H9 (cell line): Measurements from ENCODE around the gene TXLNB. TPM values are rescaled to one million over a fixed set of nuclear protein-coding genes. Genes with fewer than 3 reads are reported as not detected.

Experiments
- DNase-seq: peaks from one replicate; pipeline ENCODE4 v3.0.0-alpha.2; 2017
- H2AFZ ChIP-seq: one replicate; pipeline ENCODE4 v1.6.1; 2013; ENCODE audit warnings: mild to moderate bottlenecking, low read length, control low read depth, moderate library complexity
- H2AK5ac ChIP-seq: 2 replicates; pipeline ENCODE4 v1.6.1; 2013; ENCODE audit warnings: low read length, control low read depth, mixed read lengths; ENCODE audit not compliant: insufficient read length
- H2BK120ac ChIP-seq: one replicate; pipeline ENCODE4 v1.6.1; 2013; ENCODE audit warnings: low read depth, mild to moderate bottlenecking, low read length, control low read depth, inconsistent platforms; ENCODE audit not compliant: poor library complexity, severe bottlenecking
- H2BK12ac ChIP-seq: 2 replicates; pipeline ENCODE4 v1.6.1; 2013; ENCODE audit warnings: low read length, control low read depth, mixed read lengths, low read depth; ENCODE audit not compliant: insufficient read length
- H2BK15ac ChIP-seq: 2 replicates; pipeline ENCODE4 v1.6.1; 2013; ENCODE audit warnings: low read depth, low read length, control low read depth
- H2BK20ac ChIP-seq: one replicate; pipeline ENCODE4 v1.6.1; 2013; ENCODE audit warnings: low read depth, mild to moderate bottlenecking, low read length, control low read depth, inconsistent platforms; ENCODE audit not compliant: poor library complexity, severe bottlenecking
- H2BK5ac ChIP-seq: 2 replicates; pipeline ENCODE4 v1.6.1; 2013; ENCODE audit warnings: low read length, control low read depth, mixed read lengths; ENCODE audit not compliant: insufficient read length
- H3K14ac ChIP-seq: 2 replicates; pipeline ENCODE4 v1.6.1; 2013; ENCODE audit warnings: low read length, control low read depth; ENCODE audit not compliant: insufficient read depth
- H3K18ac ChIP-seq: 2 replicates; pipeline ENCODE4 v1.6.1; 2013; ENCODE audit warnings: low read depth, mild to moderate bottlenecking, mixed read lengths, low read length, control low read depth; ENCODE audit not compliant: insufficient read length
- H3K23ac ChIP-seq: 2 replicates; pipeline ENCODE4 v1.6.1; 2013; ENCODE audit warnings: low read length, control low read depth, mixed read lengths, low read depth; ENCODE audit not compliant: insufficient read length
- H3K23me2 ChIP-seq: 2 replicates; pipeline ENCODE4 v1.6.1; 2013; ENCODE audit warnings: low read depth, mild to moderate bottlenecking, mixed read lengths, low read length, control low read depth; ENCODE audit not compliant: insufficient read length, poor library complexity, severe bottlenecking
- H3K27ac ChIP-seq: 2 replicates; pipeline ENCODE4 v1.5.1; 2013; ENCODE audit warnings: low read length, control low read depth, mixed read lengths, low read depth; ENCODE audit not compliant: insufficient read length
- H3K27me3 ChIP-seq: 2 replicates; pipeline ENCODE4 v1.6.1; 2013; ENCODE audit warnings: low read length, control low read depth, inconsistent platforms; ENCODE audit not compliant: insufficient read depth
- H3K4ac ChIP-seq: 2 replicates; pipeline ENCODE4 v1.6.1; 2013; ENCODE audit warnings: low read depth, mild to moderate bottlenecking, control low read depth, inconsistent platforms, low read length, moderate library complexity
- H3K4me1 ChIP-seq: 2 replicates; pipeline ENCODE4 v1.6.1; 2013; ENCODE audit warnings: low read length, control low read depth, inconsistent platforms; ENCODE audit not compliant: insufficient read depth
- H3K4me2 ChIP-seq: 2 replicates; pipeline ENCODE4 v1.6.1; 2013; ENCODE audit warnings: low read length, control low read depth, mixed read lengths; ENCODE audit not compliant: insufficient read length, insufficient read depth
- H3K56ac ChIP-seq: 2 replicates; pipeline ENCODE4 v1.6.1; 2013; ENCODE audit warnings: low read depth, mild to moderate bottlenecking, mixed read lengths, low read length, control low read depth; ENCODE audit not compliant: insufficient read length
- H3K79me1 ChIP-seq: 2 replicates; pipeline ENCODE4 v1.6.1; 2013; ENCODE audit warnings: low read depth, mild to moderate bottlenecking, moderate library complexity, low read length, control low read depth, inconsistent platforms; ENCODE audit not compliant: insufficient read depth, poor library complexity, severe bottlenecking
- H3K79me2 ChIP-seq: 2 replicates; pipeline ENCODE4 v1.6.1; 2013; ENCODE audit warnings: low read length, control low read depth, inconsistent platforms; ENCODE audit not compliant: insufficient read depth
- H3K9ac ChIP-seq: 2 replicates; pipeline ENCODE4 v1.6.1; 2013; ENCODE audit warnings: low read length, control low read depth, mixed read lengths; ENCODE audit not compliant: insufficient read length; ENCODE audit errors: extremely low read depth
- H3K9me3 ChIP-seq: one replicate; pipeline ENCODE4 v1.6.1; 2013; ENCODE audit warnings: low read depth, low read length, inconsistent platforms; ENCODE audit not compliant: control insufficient read depth
- H3T11ph ChIP-seq: one replicate; pipeline ENCODE4 v1.6.1; 2013; ENCODE audit warnings: mild to moderate bottlenecking, low read length, control low read depth, inconsistent platforms
- H4K20me1 ChIP-seq: one replicate; pipeline ENCODE4 v1.6.1; 2013; ENCODE audit not compliant: control insufficient read depth, insufficient read length, insufficient read depth
- H4K5ac ChIP-seq: 2 replicates; pipeline ENCODE4 v1.6.1; 2013; ENCODE audit warnings: low read depth, mild to moderate bottlenecking, mixed read lengths, low read length, control low read depth; ENCODE audit not compliant: insufficient read length
- H4K8ac ChIP-seq: replicated peaks from 2 replicates; pipeline ENCODE4 v1.6.1; 2013; ENCODE audit warnings: low read length, control low read depth, mixed read lengths, low read depth; ENCODE audit not compliant: insufficient read length
- H4K91ac ChIP-seq: 2 replicates; pipeline ENCODE4 v1.6.1; 2013; ENCODE audit warnings: low read depth, mild to moderate bottlenecking, moderate library complexity, mixed read lengths, low read length, control low read depth; ENCODE audit not compliant: insufficient read length
- H3K27ac Mint-ChIP-seq, 3 experiments: 2 replicates in 2 of 3; 3 replicates in 1 of 3; pipeline ENCODE4 v1.8.0; 2020 to 2021; ENCODE audit warnings: mixed read lengths in 3 of 3, mild to moderate bottlenecking in 1 of 3, moderate library complexity in 1 of 3
- H3K27me3 Mint-ChIP-seq: 2 replicates; pipeline ENCODE4 v1.8.0; 2021; ENCODE audit warnings: low read depth, mild to moderate bottlenecking, moderate library complexity, mixed read lengths
- H3K36me3 Mint-ChIP-seq, 3 experiments: 2 replicates in 2 of 3; 3 replicates in 1 of 3; pipeline ENCODE4 v1.8.0; 2020 to 2021; ENCODE audit warnings: low read depth in 3 of 3, mixed read lengths in 3 of 3; ENCODE audit not compliant: insufficient read depth in 1 of 3
- H3K4me1 Mint-ChIP-seq, 2 experiments: 2 replicates each; pipeline ENCODE4 v1.8.0; 2020; ENCODE audit warnings: mixed read lengths in 2 of 2
- H3K4me3 Mint-ChIP-seq, 2 experiments: 2 replicates in 1 of 2; 3 replicates in 1 of 2; pipeline ENCODE4 v1.8.0; 2020 to 2021; ENCODE audit warnings: mild to moderate bottlenecking in 2 of 2, mixed read lengths in 2 of 2, moderate library complexity in 1 of 2
- H3K9me3 Mint-ChIP-seq, 2 experiments: 2 replicates in 1 of 2; 3 replicates in 1 of 2; pipeline ENCODE4 v1.8.0; 2020; ENCODE audit warnings: mild to moderate bottlenecking in 2 of 2, mixed read lengths in 2 of 2, moderate library complexity in 1 of 2
- WGBS: extraction: QIAGEN DNeasy Blood & Tissue Kit; methylation state at CpG from one replicate; pipeline ENCODE4 v1.1.7; 2013; ENCODE audit warnings: missing lambda C conversion rate, low lambda C conversion rate, mixed read lengths; ENCODE audit not compliant: insufficient read length; ENCODE audit errors: extremely low coverage; 5-methylcytosine and 5-hydroxymethylcytosine counted together
- total RNA-seq: library from RNA; stranded (reverse); gene quantifications from 2 replicates; pipeline ENCODE4 v1.2.1, GENCODE V29; 2021
- TF ChIP-seq, protein P1 (sequence below): fragments of 200-600 bp; sonication (generic); conservative IDR thresholded peaks from 3 replicates; pipeline ENCODE4 v1.8.0; 2021; ENCODE audit warnings: antibody characterized with exemption, mild to moderate bottlenecking

The TXLNB gene
- total RNA-seq, 1 experiment from 2014 or later, result 0.04 TPM

DNA sequence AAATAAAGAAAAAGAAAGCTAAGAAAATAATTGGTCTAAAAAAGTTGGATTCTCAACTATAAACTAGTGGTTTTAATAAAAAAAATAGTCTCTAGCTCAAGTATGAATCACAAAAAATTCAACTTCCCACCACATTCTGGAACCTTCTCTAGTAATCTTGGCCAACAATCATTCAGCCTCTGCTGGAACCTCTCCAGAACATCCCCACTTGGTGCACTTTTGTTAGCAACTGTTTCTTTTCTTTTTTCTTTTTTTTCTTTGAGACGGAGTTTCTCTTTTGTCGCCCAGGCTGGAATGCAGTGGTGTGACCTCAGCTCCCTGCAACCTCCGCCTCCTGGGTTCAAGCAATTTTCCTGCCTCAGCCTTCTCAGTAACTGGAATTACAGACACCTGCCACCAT, 35.7 kb downstream of the TXLNB start:
- Mint-ChIP-seq H3K27ac (no peak overlapping the region), H3K27me3 (no peaks in the 10 kb centered on the region), H3K9me3 (no peaks in the 10 kb centered on the region)

More for the DNA sequence above, 35.7 kb downstream of the TXLNB start:
- Histone ChIP-seq H2BK15ac (no peak overlapping the region), H3K9ac (no peak overlapping the region), H3K23ac (no peak overlapping the region), H4K5ac (no peak overlapping the region), H2AK5ac (no peak overlapping the region), H2BK12ac (no peak overlapping the region), H2BK5ac (no peak overlapping the region), H3K79me2 (no peaks in the 10 kb centered on the region), H3K9me3 (no peaks in the 10 kb centered on the region), H3K27me3 (no peaks in the 10 kb centered on the region), H2BK20ac (no peak overlapping the region), H3K4ac (no peak overlapping the region), H3K23me2 (no peaks in the 10 kb centered on the region), H3K79me1 (no peaks in the 10 kb centered on the region), H4K91ac (no peak overlapping the region), H3K4me2 (no peak overlapping the region), H2BK120ac (no peak overlapping the region), H3K27ac (no peak overlapping the region), H3T11ph (no peak overlapping the region), H3K14ac (no peak overlapping the region), H4K20me1 (no peaks in the 10 kb centered on the region), H3K18ac (no peak overlapping the region), H3K56ac (no peak overlapping the region), H2AFZ (no peak overlapping the region), H3K4me1 (no peaks in the 10 kb centered on the region; the same call in 1 of the 2 replicates), H4K8ac (no peak overlapping the region)
- no CpG with 5 or more reads among the region's 3 CpGs for WGBS
- TF ChIP-seq, protein P1, sequence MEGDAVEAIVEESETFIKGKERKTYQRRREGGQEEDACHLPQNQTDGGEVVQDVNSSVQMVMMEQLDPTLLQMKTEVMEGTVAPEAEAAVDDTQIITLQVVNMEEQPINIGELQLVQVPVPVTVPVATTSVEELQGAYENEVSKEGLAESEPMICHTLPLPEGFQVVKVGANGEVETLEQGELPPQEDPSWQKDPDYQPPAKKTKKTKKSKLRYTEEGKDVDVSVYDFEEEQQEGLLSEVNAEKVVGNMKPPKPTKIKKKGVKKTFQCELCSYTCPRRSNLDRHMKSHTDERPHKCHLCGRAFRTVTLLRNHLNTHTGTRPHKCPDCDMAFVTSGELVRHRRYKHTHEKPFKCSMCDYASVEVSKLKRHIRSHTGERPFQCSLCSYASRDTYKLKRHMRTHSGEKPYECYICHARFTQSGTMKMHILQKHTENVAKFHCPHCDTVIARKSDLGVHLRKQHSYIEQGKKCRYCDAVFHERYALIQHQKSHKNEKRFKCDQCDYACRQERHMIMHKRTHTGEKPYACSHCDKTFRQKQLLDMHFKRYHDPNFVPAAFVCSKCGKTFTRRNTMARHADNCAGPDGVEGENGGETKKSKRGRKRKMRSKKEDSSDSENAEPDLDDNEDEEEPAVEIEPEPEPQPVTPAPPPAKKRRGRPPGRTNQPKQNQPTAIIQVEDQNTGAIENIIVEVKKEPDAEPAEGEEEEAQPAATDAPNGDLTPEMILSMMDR, result no peak
- Mint-ChIP-seq H3K36me3 (no peaks in the 10 kb centered on the region), H3K4me1 (no peaks in the 10 kb centered on the region), H3K4me3 (no peak overlapping the region)
- no peak for DNase-seq
